Measurements from ENCODE around the gene CHAF1B. TPM values are rescaled to one million over a fixed set of nuclear protein-coding genes. Genes with fewer than 3 reads are reported as not detected.
A peak's percentile ranks its signal among the peaks of the same experiment; 100 is the strongest.

CHAF1B gene
- polyA plus RNA-seq, 3 donors, result 0.24 TPM; not detected in 2

GRCh38 chr21:36395353-36396111, 10.3 kb downstream of the CHAF1B start:
- no peak overlapping the region for H3K4me3 Mint-ChIP-seq
- no peaks in the 10 kb centered on the region for H3K79me2 ChIP-seq (ENCODE audit: insufficient read depth, low read length)

DNA sequence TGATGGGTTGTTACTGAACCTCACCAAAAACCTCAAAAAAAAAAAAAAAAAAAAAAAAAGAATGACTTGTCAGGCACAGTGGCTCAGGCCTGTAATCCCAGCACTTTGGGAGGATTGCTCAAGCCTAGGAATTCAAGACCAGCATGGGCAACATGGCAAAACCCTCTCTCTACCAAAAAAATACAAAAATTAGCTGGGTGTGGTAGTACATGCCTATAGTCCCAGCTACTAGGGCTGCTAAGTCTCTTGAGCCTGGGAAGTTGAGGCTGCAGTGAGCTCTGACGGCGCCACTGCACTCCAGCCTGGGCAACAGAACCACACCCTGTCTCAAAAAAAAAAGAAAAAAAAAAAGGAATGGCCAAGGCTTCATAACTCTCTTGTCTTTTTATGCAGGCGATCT, 11.1 kb downstream of the CHAF1B start:
- peaks cover 0 to 8% (median 6%) of the 10 kb centered on the region in 7 donors for H3K9me3 Mint-ChIP-seq
- no peaks in the 10 kb centered on the region for H3K4me1 ChIP-seq (ENCODE audit: control insufficient read depth in 1 of 2, insufficient read depth in 2 of 2, low read length in 2 of 2)
- intact Hi-C loops (cut with micrococcal nuclease), result no loop called here
- no peak for DNase-seq
- no peak overlapping the region for H3K9ac ChIP-seq (ENCODE audit: insufficient read depth, low read length, poor library complexity, severe bottlenecking)
- peak overlapping the region in 1 of 7 donors; percentile 41 for H3K27ac Mint-ChIP-seq
- H3K9me3 ChIP-seq (replicated peaks in 1 of 2; ENCODE audit: control insufficient read depth in 1 of 2, insufficient read depth in 1 of 2, low read length in 2 of 2), result no peaks in the 10 kb centered on the region
- no peaks in the 10 kb centered on the region for H3K79me2 ChIP-seq (ENCODE audit: insufficient read depth, low read length)
- peaks cover 3 to 23% of the 10 kb centered on the region in 2 donors for H3K36me3 ChIP-seq (replicated peaks in 1 of 2; ENCODE audit: control insufficient read depth in 1 of 2, insufficient read depth in 2 of 2, low read length in 2 of 2)
- H3K4me2 ChIP-seq (replicated peaks; ENCODE audit: extremely low read depth, low read length, poor library complexity, severe bottlenecking), result no peak overlapping the region
- H3K27me3 Mint-ChIP-seq (ENCODE audit: low read depth in 3 of 3), result no peaks in the 10 kb centered on the region
- WGBS (ENCODE audit: insufficient coverage), result 100% methylated on average over 3 of the region's 3 CpGs
- no peaks in the 10 kb centered on the region for H3K27me3 ChIP-seq (ENCODE audit: control insufficient read depth in 2 of 2, insufficient read depth in 2 of 2, low read length in 2 of 2)
- no peaks in the 10 kb centered on the region for H3K4me1 Mint-ChIP-seq
- H2AFZ ChIP-seq (ENCODE audit: insufficient read depth, low read depth, low read length, poor library complexity, severe bottlenecking), result no peak overlapping the region
- no peaks in the 10 kb centered on the region for H4K20me1 ChIP-seq (ENCODE audit: insufficient read depth, low read length)
- H3K27ac ChIP-seq (ENCODE audit: low read depth in 1 of 2, low read length in 2 of 2), result no peak overlapping the region
- H3K4me3 Mint-ChIP-seq, result no peak overlapping the region
- TF ChIP-seq, protein P1, sequence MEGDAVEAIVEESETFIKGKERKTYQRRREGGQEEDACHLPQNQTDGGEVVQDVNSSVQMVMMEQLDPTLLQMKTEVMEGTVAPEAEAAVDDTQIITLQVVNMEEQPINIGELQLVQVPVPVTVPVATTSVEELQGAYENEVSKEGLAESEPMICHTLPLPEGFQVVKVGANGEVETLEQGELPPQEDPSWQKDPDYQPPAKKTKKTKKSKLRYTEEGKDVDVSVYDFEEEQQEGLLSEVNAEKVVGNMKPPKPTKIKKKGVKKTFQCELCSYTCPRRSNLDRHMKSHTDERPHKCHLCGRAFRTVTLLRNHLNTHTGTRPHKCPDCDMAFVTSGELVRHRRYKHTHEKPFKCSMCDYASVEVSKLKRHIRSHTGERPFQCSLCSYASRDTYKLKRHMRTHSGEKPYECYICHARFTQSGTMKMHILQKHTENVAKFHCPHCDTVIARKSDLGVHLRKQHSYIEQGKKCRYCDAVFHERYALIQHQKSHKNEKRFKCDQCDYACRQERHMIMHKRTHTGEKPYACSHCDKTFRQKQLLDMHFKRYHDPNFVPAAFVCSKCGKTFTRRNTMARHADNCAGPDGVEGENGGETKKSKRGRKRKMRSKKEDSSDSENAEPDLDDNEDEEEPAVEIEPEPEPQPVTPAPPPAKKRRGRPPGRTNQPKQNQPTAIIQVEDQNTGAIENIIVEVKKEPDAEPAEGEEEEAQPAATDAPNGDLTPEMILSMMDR (IDR thresholded peaks at IDR 0.05), result no peak
- peaks cover 39 to 66% of the 10 kb centered on the region in 2 donors for H3K36me3 Mint-ChIP-seq
- no peak overlapping the region for H3K4me3 ChIP-seq (replicated peaks in 1 of 3; ENCODE audit: low read depth in 2 of 3, low read length in 3 of 3)

More at GRCh38 chr21:36395353-36396111, 10.3 kb downstream of the CHAF1B start:
- peaks cover 1 to 23% of the 10 kb centered on the region in 2 donors for H3K36me3 ChIP-seq (replicated peaks in 1 of 2; ENCODE audit: control insufficient read depth in 1 of 2, insufficient read depth in 2 of 2, low read length in 2 of 2)
- H3K27me3 ChIP-seq (ENCODE audit: control insufficient read depth in 2 of 2, insufficient read depth in 2 of 2, low read length in 2 of 2), result no peaks in the 10 kb centered on the region
- Mint-ChIP-seq H3K9me3 (peaks cover 0 to 8% (median 6%) of the 10 kb centered on the region in 7 donors), H3K27me3 (ENCODE audit: low read depth in 3 of 3) (no peaks in the 10 kb centered on the region), H3K27ac (no peak overlapping the region), H3K36me3 (peaks cover 40 to 66% of the 10 kb centered on the region in 2 donors), H3K4me1 (no peaks in the 10 kb centered on the region)
- no peak overlapping the region for H2AFZ ChIP-seq (ENCODE audit: insufficient read depth, low read depth, low read length, poor library complexity, severe bottlenecking)
- TF ChIP-seq, protein P1 (IDR thresholded peaks at IDR 0.05), result no peak
- no peak for DNase-seq
- no peak overlapping the region for H3K4me3 ChIP-seq (replicated peaks in 1 of 3; ENCODE audit: low read depth in 2 of 3, low read length in 3 of 3)
- H4K20me1 ChIP-seq (ENCODE audit: insufficient read depth, low read length), result no peaks in the 10 kb centered on the region
- H3K9ac ChIP-seq (ENCODE audit: insufficient read depth, low read length, poor library complexity, severe bottlenecking), result no peak overlapping the region
- WGBS (ENCODE audit: insufficient coverage), result no CpG with 5 or more reads among the region's 6 CpGs
- H3K4me1 ChIP-seq (ENCODE audit: control insufficient read depth in 1 of 2, insufficient read depth in 2 of 2, low read length in 2 of 2), result no peaks in the 10 kb centered on the region
- no peak overlapping the region for H3K27ac ChIP-seq (ENCODE audit: low read depth in 1 of 2, low read length in 2 of 2)
- no peak overlapping the region for H3K4me2 ChIP-seq (replicated peaks; ENCODE audit: extremely low read depth, low read length, poor library complexity, severe bottlenecking)
- intact Hi-C loops (cut with micrococcal nuclease), result no loop called here
- no peaks in the 10 kb centered on the region for H3K9me3 ChIP-seq (replicated peaks in 1 of 2; ENCODE audit: control insufficient read depth in 1 of 2, insufficient read depth in 1 of 2, low read length in 2 of 2)

Measured in CD14-positive monocyte (primary cell).